ENCODE data around the gene SPTLC3. TPM values are rescaled to one million over a fixed set of nuclear protein-coding genes. Genes with fewer than 3 reads are reported as not detected.
A peak's percentile ranks its signal among the peaks of the same experiment; 100 is the strongest.
"Not testable (repeated sequence)": the region's sequence is repeated elsewhere in the genome, so short reads cannot be mapped to it uniquely, and the experiment has no call there.

Gene SPTLC3
- 2.0 TPM for polyA plus RNA-seq (ENCODE audit: insufficient read length)

- DNase-seq (ENCODE audit: low read depth): peak; percentile 17
These were observed at the start of gene SPTLC3 for GRCh38 chr20:13008761-13009681. Gene SPTLC3 (plus strand): TSS chr20:13008972. CDS start chr20:13009268, 296 bp downstream.

- no peak for DNase-seq (ENCODE audit: low read depth)
These were observed 47.0 kb upstream of the SPTLC3 start for GRCh38 chr20:12961725-12962124.

GRCh38 chr20:12962895-12963294 lies 45.9 kb upstream of the SPTLC3 start:
- DNase-seq (ENCODE audit: low read depth): no peak

GRCh38 chr20:12963416-12963815 lies 45.4 kb upstream of the SPTLC3 start:
- no peak for DNase-seq (ENCODE audit: low read depth)

- no peak for DNase-seq (ENCODE audit: low read depth)
These were observed 43.4 kb upstream of the SPTLC3 start for GRCh38 chr20:12965212-12965869.

- DNase-seq (ENCODE audit: low read depth): no peak
These were observed 42.9 kb upstream of the SPTLC3 start for GRCh38 chr20:12965870-12966251.

GRCh38 chr20:12966468-12967085 lies 42.2 kb upstream of the SPTLC3 start:
- DNase-seq (ENCODE audit: low read depth): no peak

- DNase-seq (ENCODE audit: low read depth): no peak
These were observed 40.8 kb upstream of the SPTLC3 start for GRCh38 chr20:12967932-12968331.

- no peak for DNase-seq (ENCODE audit: low read depth)
These were observed 40.3 kb upstream of the SPTLC3 start for GRCh38 chr20:12968472-12968871.

GRCh38 chr20:12969071-12969669 lies 39.6 kb upstream of the SPTLC3 start:
- no peak for DNase-seq (ENCODE audit: low read depth)

GRCh38 chr20:12970372-12970821 lies 38.4 kb upstream of the SPTLC3 start:
- peak; percentile 19 for DNase-seq (ENCODE audit: low read depth)

GRCh38 chr20:12975833-12976608 lies 32.8 kb upstream of the SPTLC3 start:
- no peak for DNase-seq (ENCODE audit: low read depth)

GRCh38 chr20:12976720-12977309 lies 32.0 kb upstream of the SPTLC3 start:
- no peak for DNase-seq (ENCODE audit: low read depth)

GRCh38 chr20:12977328-12978125 lies 31.2 kb upstream of the SPTLC3 start:
- DNase-seq (ENCODE audit: low read depth): no peak

- no peak for DNase-seq (ENCODE audit: low read depth)
These were observed 30.7 kb upstream of the SPTLC3 start for GRCh38 chr20:12978126-12978394.

- no peak for DNase-seq (ENCODE audit: low read depth)
These were observed 29.9 kb upstream of the SPTLC3 start for GRCh38 chr20:12978613-12979495.

GRCh38 chr20:12979713-12980112 lies 29.1 kb upstream of the SPTLC3 start:
- not testable (repeated sequence) for DNase-seq (ENCODE audit: low read depth)

- DNase-seq (ENCODE audit: low read depth): no peak
These were observed 26.7 kb upstream of the SPTLC3 start for GRCh38 chr20:12982098-12982497.

Measured in forelimb muscle (tissue), 1 donor.